GM13977 (cell line): ENCODE data around the gene CD22.

Experiments used
- DNase-seq: peaks from one replicate; pipeline ENCODE4 v3.0.0; 2012; ENCODE audit warnings: low spot score
- CTCF ChIP-seq: IDR thresholded peaks from 2 replicates; pipeline ENCODE4 v1.5.1; 2012; ENCODE audit warnings: mild to moderate bottlenecking, control low read depth; ENCODE audit not compliant: insufficient read depth; ENCODE audit errors: extremely low read depth, missing control alignments
- in situ Hi-C: fragments of 300-500 bp; cut with MboI; formaldehyde crosslinking; loops from one replicate; pipeline ENCODE4 v1.12.0; 2022; ENCODE audit warnings: low sequenced_read_pairs, low pct_unique_long_range_greater_than_20kb, mixed read lengths, inconsistent platforms; ENCODE audit not compliant: unreplicated experiment

Gene CD22

GRCh38 chr19:35296644-35297514 is 32.1 kb upstream of the CD22 start:
- in situ Hi-C loops: no loop called here
- DNase-seq: no peak
- TF ChIP-seq CTCF: no peak

- in situ Hi-C loops: no loop called here
These were observed 31.5 kb upstream of the CD22 start for GRCh38 chr19:35297515-35297848.

GRCh38 chr19:35297922-35298321 is 31.1 kb upstream of the CD22 start:
- DNase-seq: no peak
- in situ Hi-C loops: no loop called here
- no peak for TF ChIP-seq CTCF

More at GRCh38 chr19:35297515-35297848, 31.5 kb upstream of the CD22 start:
- no peak for TF ChIP-seq CTCF
- no peak for DNase-seq

- in situ Hi-C loops: no loop called here
- no peak for DNase-seq
- no peak for TF ChIP-seq CTCF
These were observed 30.4 kb upstream of the CD22 start for GRCh38 chr19:35298561-35298972.

GRCh38 chr19:35299523-35300338 is 29.3 kb upstream of the CD22 start:
- in situ Hi-C loops: no loop called here
- no peak for TF ChIP-seq CTCF
- no peak for DNase-seq

- TF ChIP-seq CTCF: no peak
- in situ Hi-C loops: no loop called here
- no peak for DNase-seq
These were observed 28.7 kb upstream of the CD22 start for GRCh38 chr19:35300339-35300649.
